ENCODE measurements around the gene OVOL1.

DNA sequence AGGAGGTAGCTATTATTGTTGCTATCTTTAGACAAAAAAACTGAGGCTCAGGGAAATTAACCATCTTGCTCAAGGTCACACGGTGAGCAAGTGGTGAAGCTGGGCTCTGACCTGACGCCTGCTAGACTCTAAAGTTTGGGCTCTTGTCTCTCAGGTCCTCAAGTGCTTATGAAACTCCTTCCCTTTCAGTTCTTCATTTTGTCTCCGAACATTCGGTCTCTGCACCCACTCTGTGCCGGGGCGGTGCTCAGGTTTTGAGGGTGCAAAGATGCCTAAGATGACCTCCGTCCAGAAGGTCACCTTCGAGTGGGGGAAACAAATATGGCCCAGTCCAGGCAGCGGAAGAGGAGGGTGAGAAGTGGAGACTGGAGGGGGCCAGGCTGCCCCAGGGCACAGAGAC, 16.0 kb downstream of the OVOL1 start:
- TF ChIP-seq POLR2AphosphoS5 (IDR thresholded peaks at IDR 0.05; ENCODE audit: borderline replicate concordance, low read depth, low read length), result no peak
- no peak for TF ChIP-seq EZH2 (IDR thresholded peaks at IDR 0.05)
- no peak for TF ChIP-seq FOXP2 (optimal IDR thresholded peaks at IDR 0.05; ENCODE audit: control extremely low read depth, extremely low read length, insufficient read depth)

Measured in SK-N-MC (cell line).